ENCODE measurements around the gene CRYBB3.

- TF ChIP-seq CTCF (optimal IDR thresholded peaks at IDR 0.05 in 1 of 3, IDR thresholded peaks at IDR 0.05 in 1 of 3, conservative IDR thresholded peaks at IDR 0.05 in 1 of 3; ENCODE audit: extremely low read depth in 1 of 3, insufficient read depth in 2 of 3, low read length in 3 of 3) (no peak), EZH2 (IDR thresholded peaks at IDR 0.05; ENCODE audit: low read length) (no peak)
Observed at GRCh38 chr22:25159028-25159427, 40.6 kb upstream of the CRYBB3 start.
